H54 (cell line): ENCODE data around the gene TEAD3.

ENCODE experiments used
- DNase-seq: peaks from one replicate; pipeline ENCODE4 v3.0.0; 2011; ENCODE audit warnings: low spot score, mixed read lengths; ENCODE audit not compliant: insufficient read length
- FAIRE-seq: peaks from 3 replicates; lab custom pipeline; 2011; peaks lifted over from hg19 to GRCh38; lab: Jason Lieb, UNC
- POLR2A ChIP-seq: IDR thresholded peaks from 2 replicates; pipeline ENCODE4 v1.6.1; 2011; ENCODE audit warnings: low read depth, mild to moderate bottlenecking, low read length

TEAD3 gene

DNA sequence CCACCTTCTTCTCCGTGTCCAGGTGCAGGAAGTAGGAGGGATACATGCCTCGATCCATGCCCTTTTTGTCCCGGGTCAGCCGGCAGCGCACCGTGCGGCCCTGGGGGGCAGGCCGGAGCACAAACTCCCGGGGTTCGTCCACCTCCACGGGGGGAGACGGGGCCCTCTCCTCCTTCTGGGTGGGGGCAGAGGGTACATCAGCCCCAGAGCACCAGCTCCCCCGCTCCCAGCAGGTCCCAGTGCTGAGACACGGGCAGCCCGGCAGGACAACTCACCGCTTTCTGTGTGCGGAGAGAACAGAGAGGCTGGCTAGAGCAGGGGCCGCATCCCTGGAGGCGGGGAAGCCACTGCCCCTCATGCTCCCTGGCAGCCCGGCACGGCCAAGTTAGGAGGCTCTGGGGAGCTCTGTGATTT, 9.1 kb upstream of the TEAD3 start:
- DNase-seq = no peak
- FAIRE-seq = no peak
- no peak for TF ChIP-seq POLR2A

DNA sequence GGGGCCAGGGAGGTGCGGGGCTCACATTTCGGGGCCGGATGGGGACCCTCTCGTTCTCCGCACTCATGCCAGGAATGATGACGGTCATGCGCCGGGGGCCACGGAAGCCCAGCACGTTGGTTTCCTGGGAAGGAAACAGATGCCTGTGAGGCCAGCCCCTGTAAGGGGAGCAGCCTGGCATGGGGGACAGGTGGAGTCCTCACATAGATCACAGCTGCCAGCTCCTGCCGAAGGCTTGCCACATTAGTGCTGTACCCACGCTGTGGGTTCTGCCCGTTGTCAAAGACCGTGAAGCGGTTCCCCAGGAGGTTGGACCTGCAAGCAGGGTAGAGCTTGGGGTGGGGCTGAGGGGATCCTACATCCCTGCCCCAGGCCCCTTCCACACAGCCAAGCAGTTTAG, 6.7 kb upstream of the TEAD3 start:
- FAIRE-seq = no peak

DNA sequence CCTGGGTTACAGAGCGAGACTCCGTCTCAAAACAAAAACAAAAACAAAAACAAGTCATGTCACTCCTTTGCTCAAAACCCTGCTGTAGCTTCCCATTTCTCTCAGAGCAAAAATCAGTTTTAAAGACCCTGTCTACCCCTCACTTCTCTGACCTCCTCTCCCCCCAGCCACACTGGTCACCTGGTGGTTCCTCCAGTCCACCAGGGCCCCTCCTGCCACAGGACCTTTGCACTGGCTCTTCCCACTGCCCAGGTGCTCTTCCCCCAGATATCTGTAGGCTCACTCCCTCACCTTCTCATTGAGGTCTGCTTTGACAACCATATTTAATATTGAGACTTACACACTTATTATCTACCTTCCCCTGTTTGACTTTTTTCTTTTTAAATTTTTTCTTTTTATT, 4.9 kb upstream of the TEAD3 start:
- DNase-seq (no peak), FAIRE-seq (no peak)
- TF ChIP-seq POLR2A = no peak

More for the DNA sequence above, 6.7 kb upstream of the TEAD3 start:
- TF ChIP-seq POLR2A = no peak
- no peak for DNase-seq

DNA sequence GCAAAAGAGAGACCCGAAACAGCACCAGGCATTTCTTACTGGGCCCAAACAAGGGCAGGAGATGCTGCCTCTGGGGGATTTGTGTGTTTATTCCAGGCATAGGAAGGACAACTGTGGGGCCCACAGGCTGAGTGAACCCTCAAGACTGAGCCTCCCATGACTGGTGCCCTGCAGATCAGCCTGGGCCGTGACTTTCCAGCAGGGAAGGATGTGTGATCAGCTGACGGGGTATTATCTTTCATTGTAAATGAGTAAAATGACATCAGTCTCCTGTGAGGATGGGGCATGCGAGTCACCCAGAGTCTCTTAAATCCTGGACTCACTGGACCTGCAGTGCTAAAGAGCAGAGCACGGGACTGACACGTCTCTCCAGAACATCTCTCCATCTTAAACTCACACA, 3.9 kb upstream of the TEAD3 start:
- DNase-seq (no peak), FAIRE-seq (no peak)
- TF ChIP-seq POLR2A = no peak

DNA sequence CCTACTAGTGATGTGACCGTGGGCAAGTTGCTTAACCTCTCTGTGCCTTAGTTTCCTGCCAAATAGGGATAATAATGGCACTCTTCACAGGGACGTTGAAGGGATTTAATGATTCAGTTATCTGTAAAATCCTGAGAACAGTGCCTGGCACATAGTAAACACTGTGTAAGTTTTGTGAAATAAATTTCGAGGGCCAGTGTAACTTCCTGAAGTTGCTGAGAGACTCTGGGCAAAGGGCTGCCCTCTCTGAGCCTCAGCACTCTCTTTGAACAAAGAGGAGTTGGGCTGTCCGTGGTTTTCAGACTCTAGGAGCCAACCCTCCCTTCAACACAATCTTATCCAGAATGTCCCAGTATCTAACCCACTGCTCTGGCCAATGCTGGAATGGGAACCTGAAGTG, 2.5 kb upstream of the TEAD3 start:
- DNase-seq (no peak), FAIRE-seq (no peak)
- no peak for TF ChIP-seq POLR2A

DNA sequence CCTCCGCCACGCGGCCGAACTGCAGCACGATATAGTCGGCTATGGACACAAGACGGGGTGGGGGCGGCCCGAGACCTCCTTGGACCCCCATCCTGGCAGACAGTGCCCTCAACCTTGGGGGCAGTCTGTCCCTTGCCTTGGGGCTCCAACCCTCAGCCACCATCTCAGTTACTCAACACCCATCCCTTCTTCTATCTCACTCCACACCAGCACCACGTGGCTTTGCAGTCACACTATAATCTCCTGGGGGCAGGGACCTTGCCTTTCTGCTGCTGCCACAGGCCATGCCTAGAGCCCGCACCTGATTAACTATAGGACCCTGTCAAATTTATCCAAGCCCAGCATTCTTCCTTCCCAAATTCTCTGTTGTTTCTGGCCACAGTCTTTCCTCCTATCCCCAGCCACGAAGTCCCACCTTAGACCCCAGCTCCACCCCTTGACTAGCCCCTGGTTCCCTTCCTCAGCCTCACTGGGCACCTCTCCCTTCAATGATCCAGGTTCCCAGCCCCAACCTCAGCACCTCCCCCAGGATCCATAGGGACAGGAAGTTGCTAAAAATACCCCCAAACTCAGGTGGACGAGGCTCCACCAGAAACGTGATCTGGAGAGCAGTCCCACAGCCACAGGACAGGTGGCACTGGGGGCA, 1.7 kb upstream of the TEAD3 start:
- no peak for FAIRE-seq
- DNase-seq = no peak
- TF ChIP-seq POLR2A = no peak

DNA sequence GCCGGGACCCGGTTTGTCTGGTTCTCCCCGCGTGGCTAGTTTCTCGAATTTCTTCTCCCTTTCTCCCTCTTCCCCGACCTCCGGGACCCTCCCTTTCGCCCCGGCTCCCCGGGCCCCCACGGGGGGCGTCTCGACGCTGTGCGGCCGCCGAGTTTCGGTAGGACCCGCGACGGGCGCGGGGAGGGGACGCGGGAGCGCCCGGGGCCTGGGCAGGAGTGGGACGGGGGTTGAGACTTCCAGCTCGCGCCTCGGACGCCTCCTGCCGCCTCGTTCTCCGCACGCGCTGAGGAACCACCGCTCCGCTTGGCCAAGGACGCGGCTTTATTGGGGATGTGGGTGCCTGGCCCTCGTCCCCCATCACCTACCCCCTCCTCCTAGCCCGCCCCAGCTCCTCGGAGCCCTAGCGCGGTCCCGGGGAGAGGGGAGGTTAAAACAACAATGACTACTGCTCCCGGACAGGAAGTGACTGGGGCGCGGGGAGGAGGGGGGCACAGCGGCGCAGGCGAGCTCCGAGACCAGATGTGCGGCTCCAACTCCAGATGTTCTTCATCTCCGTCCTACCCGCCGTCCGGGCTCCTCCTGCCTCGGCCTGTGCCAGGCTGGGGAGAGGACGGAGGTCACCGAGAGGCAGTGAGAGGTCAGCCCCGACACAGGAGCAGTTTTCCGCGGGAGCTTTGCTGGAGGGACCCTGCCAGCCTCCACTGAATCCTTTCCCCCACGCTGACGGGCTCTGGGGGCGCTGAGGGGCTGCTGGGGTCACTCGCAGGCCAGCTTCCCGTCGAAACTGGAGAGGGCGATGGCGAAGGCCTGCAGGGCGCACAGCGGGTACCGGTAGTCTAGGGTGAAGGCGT, 917 bp upstream of the TEAD3 start:
- no peak for FAIRE-seq
- TF ChIP-seq POLR2A = 0 out of 2 replicates have a peak, but pooled peaks have one; percentile 3
- DNase-seq = no peak

DNA sequence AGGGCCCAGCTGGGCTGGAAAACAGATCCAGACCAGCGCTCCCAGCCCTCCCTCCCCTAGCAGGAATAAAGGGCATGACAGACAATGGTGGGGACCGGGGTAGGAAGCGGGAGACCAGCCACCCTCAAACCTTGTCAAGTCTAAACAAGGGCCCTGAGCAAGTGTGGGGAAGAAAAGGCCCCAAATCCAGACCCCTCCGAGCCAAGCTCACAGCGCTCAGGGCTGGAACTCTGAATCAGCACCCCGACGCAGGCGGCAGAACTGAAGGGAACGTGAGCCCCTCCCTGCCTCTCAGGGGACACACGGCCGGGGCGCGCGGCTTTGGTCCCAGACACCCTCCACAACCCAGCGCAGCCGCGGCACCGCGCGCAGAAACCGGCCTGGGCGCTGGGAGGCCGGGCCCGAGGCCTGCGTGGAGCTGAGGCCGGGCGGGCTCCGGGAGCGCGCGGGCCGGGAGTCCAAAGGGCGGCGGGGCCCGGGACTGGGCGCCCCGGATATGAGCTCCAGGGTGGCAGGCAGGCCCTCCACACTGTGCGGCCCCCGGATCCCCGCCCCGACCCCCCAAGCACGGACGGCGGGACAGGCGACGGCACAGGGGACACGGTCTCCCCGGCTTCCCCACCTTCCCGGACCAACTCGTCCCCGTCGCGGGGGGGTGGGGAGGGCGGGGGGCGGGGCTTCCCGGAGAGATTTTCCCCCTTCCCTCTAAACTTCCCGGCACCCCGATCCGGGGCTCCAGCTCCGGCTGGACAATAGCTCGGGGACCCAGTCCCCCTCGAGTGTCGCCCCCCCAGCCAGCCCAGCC, 641 bp downstream of the TEAD3 start:
- no peak for TF ChIP-seq POLR2A
- peak; percentile 65 for DNase-seq
- no peak for FAIRE-seq

DNA sequence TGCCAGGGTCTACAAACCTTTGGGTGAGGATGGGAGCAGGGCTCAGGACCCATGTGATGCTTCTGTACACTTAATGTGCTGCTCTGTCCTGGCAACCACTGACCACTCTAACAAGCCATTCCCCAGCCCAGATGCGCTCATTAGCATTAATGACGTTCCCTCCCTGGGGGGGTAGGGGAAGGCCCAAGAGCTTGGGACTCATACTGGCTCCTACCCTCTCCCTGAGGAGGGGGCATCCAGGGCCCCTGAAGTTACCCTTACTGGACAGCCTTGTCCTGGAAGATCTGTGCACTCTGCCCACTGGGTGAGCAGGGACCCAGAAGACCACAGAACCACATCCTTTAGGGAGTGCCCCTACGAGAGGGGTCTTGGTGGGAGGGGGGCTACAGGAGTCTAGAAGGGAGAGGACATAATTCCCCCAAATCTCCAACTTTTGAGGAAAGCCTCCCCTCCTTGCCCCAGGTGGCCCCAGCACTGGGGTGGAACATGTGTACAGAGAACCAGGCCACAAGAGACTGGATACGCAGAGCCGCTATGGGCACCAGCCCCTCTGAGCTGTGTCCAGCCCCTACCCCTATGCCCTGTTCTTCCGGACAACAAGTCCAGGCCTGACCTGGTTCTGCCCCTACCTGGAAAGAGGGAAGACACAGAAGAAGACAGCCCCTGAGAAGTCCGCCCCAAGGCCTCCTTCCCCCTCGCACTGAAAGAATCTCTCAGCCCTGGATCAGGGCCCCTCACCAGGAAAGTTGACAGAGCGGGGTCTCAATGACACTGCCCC, 1.4 kb downstream of the TEAD3 start:
- FAIRE-seq (no peak), DNase-seq (no peak)
- no peak for TF ChIP-seq POLR2A

DNA sequence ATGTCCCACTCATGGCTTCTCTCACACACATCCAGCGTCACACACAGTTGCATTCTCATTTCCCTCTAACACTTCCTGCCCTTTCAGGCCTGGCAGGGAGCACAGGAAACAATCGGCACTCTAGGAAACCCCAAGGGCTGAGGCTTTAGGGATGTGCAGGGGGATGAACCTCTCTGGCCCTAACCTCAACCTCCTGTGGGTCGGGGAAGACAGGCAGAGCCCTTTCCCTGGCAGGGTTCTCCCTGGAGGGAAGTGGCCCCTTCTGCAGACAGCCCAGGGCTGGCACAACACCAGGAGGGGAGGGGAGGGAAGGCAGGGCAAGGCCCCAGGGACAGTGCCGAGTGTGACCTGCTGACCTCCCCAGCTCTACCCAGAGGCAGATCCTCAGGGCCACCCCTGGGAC, 2.7 kb downstream of the TEAD3 start:
- TF ChIP-seq POLR2A = no peak
- DNase-seq = no peak
- FAIRE-seq = no peak

DNA sequence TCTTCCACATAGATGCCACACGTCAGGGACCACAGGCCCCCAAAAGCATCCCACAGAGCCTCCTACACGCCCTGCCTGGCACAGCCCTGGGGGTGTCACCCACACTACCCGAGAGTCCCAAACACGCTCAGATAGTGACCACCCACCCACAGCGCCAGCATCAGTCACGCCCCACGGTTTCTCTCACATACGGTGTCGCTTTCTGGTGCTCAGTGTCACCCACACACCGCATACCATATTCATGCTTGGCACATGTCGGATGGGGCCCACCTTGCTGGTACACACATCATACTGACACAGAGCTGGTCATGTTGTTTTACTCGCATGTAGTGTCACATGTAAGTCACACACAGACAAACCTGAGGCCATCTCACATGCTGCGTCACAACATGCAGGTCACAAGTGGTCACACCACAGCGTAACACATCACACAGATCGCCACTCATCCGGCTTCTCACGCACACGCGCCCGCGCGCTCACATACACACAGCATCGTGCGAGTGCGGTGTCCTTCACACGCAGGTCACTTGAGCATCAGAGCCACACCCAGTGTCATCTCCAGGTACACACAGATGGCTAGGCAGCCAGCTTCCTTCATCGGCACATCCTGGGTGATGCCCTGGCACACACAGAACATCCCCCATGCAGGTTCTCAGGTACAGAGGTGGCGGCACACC, 3.4 kb downstream of the TEAD3 start:
- no peak for TF ChIP-seq POLR2A
- DNase-seq (no peak), FAIRE-seq (no peak)

DNA sequence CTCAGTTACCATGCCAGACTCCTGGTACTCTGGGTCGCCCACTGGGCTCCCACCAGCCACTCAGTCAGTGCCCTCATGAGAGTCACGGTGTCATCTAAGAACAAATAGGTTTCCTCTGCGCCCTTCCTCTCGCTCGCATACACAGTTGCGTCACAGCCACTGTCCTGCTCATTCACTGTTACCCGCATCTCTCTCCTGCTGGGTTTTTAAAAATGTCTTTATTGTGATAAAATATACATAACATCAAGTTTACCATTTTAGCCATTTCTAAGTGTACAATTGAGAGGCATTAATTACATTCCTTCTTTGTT, 4.0 kb downstream of the TEAD3 start:
- FAIRE-seq (no peak), DNase-seq (no peak)
- TF ChIP-seq POLR2A = no peak
